IMR-90 (cell line): ENCODE data around the gene RAD18. TPM values are rescaled to one million over a fixed set of nuclear protein-coding genes. Genes with fewer than 3 reads are reported as not detected.
A peak's percentile ranks its signal among the peaks of the same experiment; 100 is the strongest.

ENCODE experiments used
- ATAC-seq: fragments of 200-7000 bp; cut with Tn5 transposase; 2 replicates; pipeline ENCODE4 v1.9.1; 2020; ENCODE audit warnings: low read depth, mild to moderate bottlenecking, moderate library complexity
- BruUV-seq: library from RNA; stranded (reverse); fragments of 400-500 nt; replicated peaks from 2 replicates; lab custom pipeline; 2021; lab: Mats Ljungman, UMichigan
- CTCF ChIA-PET: fragments of 300-600 bp; formaldehyde crosslinking; extraction: SDS; loops from one replicate; lab custom pipeline; 2021; ENCODE audit warnings: antibody characterized with exemption; lab: Yijun Ruan, JAX
- POLR2A ChIA-PET: fragments of 300-600 bp; sonication (Branson Sonifier 250); formaldehyde crosslinking; loops from one replicate; lab custom pipeline; 2022; ENCODE audit warnings: antibody characterized with exemption; ENCODE audit not compliant: unreplicated experiment; lab: Charles Lee
- DNase-seq: peaks from one replicate; pipeline ENCODE4 v3.0.0; 2013
- H2AFZ ChIP-seq: replicated peaks from 2 replicates; pipeline ENCODE3; 2013; ENCODE audit warnings: low read length, mild to moderate bottlenecking; ENCODE audit not compliant: poor library complexity
- H2AK5ac ChIP-seq: 2 replicates; pipeline ENCODE4 v1.6.1; 2013; ENCODE audit warnings: low read depth, low read length, inconsistent platforms
- H2AK9ac ChIP-seq: replicated peaks from 2 replicates; pipeline ENCODE3; 2013; ENCODE audit warnings: mild to moderate bottlenecking, low read depth, low read length, moderate library complexity; ENCODE audit not compliant: poor library complexity
- H2BK120ac ChIP-seq: 2 replicates; pipeline ENCODE4 v1.6.1; 2013; ENCODE audit warnings: low read depth, low read length, inconsistent platforms
- H2BK15ac ChIP-seq: 3 replicates; pipeline ENCODE4 v1.6.1; 2013; ENCODE audit warnings: low read depth, low read length, inconsistent platforms
- H2BK20ac ChIP-seq: 2 replicates; pipeline ENCODE4 v1.6.1; 2013; ENCODE audit warnings: low read depth, mild to moderate bottlenecking, inconsistent platforms, low read length, moderate library complexity
- H2BK5ac ChIP-seq: 2 replicates; pipeline ENCODE4 v1.6.1; 2013; ENCODE audit warnings: mild to moderate bottlenecking, low read depth, low read length, inconsistent platforms; ENCODE audit not compliant: poor library complexity, severe bottlenecking
- H3K14ac ChIP-seq: replicated peaks from 2 replicates; pipeline ENCODE4 v1.6.1; 2013; ENCODE audit warnings: low read depth, low read length, inconsistent platforms
- H3K18ac ChIP-seq: 2 replicates; pipeline ENCODE4 v1.6.1; 2013; ENCODE audit warnings: low read depth, low read length, control low read depth
- H3K23ac ChIP-seq: 2 replicates; pipeline ENCODE4 v1.6.1; 2013; ENCODE audit warnings: low read depth, low read length, inconsistent platforms
- H3K27ac ChIP-seq: 2 replicates; pipeline ENCODE4 v1.5.1; 2013; ENCODE audit warnings: mild to moderate bottlenecking, control low read depth, low read length; ENCODE audit not compliant: insufficient read depth
- H3K27me3 ChIP-seq: 2 replicates; pipeline ENCODE4 v1.6.1; 2013; ENCODE audit warnings: low read length; ENCODE audit not compliant: control insufficient read depth, insufficient read depth
- H3K36me3 ChIP-seq: 2 replicates; pipeline ENCODE4 v1.6.1; 2013; ENCODE audit warnings: low read length, mixed read lengths; ENCODE audit not compliant: control insufficient read depth, insufficient read depth
- H3K4ac ChIP-seq: 2 replicates; pipeline ENCODE4 v1.6.1; 2013; ENCODE audit warnings: low read depth, low read length, inconsistent platforms
- H3K4me1 ChIP-seq: 2 replicates; pipeline ENCODE4 v1.6.1; 2013; ENCODE audit warnings: low read length, mixed read lengths; ENCODE audit not compliant: control insufficient read depth, insufficient read depth
- H3K4me2 ChIP-seq: 2 replicates; pipeline ENCODE4 v1.6.1; 2013; ENCODE audit warnings: low read depth, mild to moderate bottlenecking, control low read depth, low read length, moderate library complexity
- H3K4me3 ChIP-seq: 2 replicates; pipeline ENCODE4 v1.5.1; 2013; ENCODE audit warnings: low read depth, mild to moderate bottlenecking, control low read depth, low read length, moderate library complexity; ENCODE audit not compliant: insufficient read depth
- H3K56ac ChIP-seq: 2 replicates; pipeline ENCODE4 v1.6.1; 2013; ENCODE audit warnings: low read length, inconsistent platforms; ENCODE audit not compliant: insufficient read depth; ENCODE audit errors: extremely low read depth
- H3K79me1 ChIP-seq, 2 experiments: 2 replicates each; pipeline ENCODE4 v1.6.1; 2013; ENCODE audit warnings: low read length in 2 of 2, inconsistent platforms in 1 of 2, low read depth in 1 of 2
- H3K9ac ChIP-seq: 2 replicates; pipeline ENCODE4 v1.6.1; 2013; ENCODE audit warnings: low read depth, low read length, control low read depth
- H3K9me1 ChIP-seq: 2 replicates; pipeline ENCODE4 v1.6.1; 2013; ENCODE audit warnings: low read length, inconsistent platforms; ENCODE audit not compliant: insufficient read depth
- H3K9me3 ChIP-seq: 2 replicates; pipeline ENCODE4 v1.6.1; 2013; ENCODE audit warnings: low read length; ENCODE audit not compliant: control insufficient read depth, insufficient read depth
- H4K20me1 ChIP-seq: 2 replicates; pipeline ENCODE4 v1.6.1; 2013; ENCODE audit warnings: low read length, inconsistent platforms; ENCODE audit not compliant: insufficient read depth
- H4K5ac ChIP-seq: 2 replicates; pipeline ENCODE4 v1.6.1; 2013; ENCODE audit warnings: mild to moderate bottlenecking, low read depth, low read length, control low read depth
- H4K8ac ChIP-seq, 2 experiments: 2 replicates each; pipeline ENCODE4 v1.6.1; 2013; ENCODE audit warnings: low read depth in 2 of 2, low read length in 2 of 2, control low read depth in 1 of 2, inconsistent platforms in 1 of 2
- H4K91ac ChIP-seq: 2 replicates; pipeline ENCODE4 v1.6.1; 2013; ENCODE audit warnings: low read depth, low read length, inconsistent platforms; ENCODE audit not compliant: insufficient read depth
- CEBPB ChIP-seq: IDR thresholded peaks from 2 replicates; pipeline ENCODE4 v1.6.1; 2012; ENCODE audit warnings: low read depth, low read length, improper control_type of control experiment
- MAFK ChIP-seq: IDR thresholded peaks from 2 replicates; pipeline ENCODE4 v1.6.1; 2012; ENCODE audit warnings: low read depth, low read length, improper control_type of control experiment
- MAZ ChIP-seq: IDR thresholded peaks from 2 replicates; pipeline ENCODE4 v1.6.1; 2012; ENCODE audit warnings: low read depth, mild to moderate bottlenecking, low read length, improper control_type of control experiment, moderate library complexity, borderline replicate concordance
- MXI1 ChIP-seq: IDR thresholded peaks from 2 replicates; pipeline ENCODE4 v1.6.1; 2012; ENCODE audit warnings: low read depth, mild to moderate bottlenecking, low read length, moderate library complexity, borderline replicate concordance
- NFE2L2 ChIP-seq: fragments of 150-350 bp; IDR thresholded peaks from 2 replicates; pipeline ENCODE4 v1.6.1; 2016; ENCODE audit warnings: low read depth, mild to moderate bottlenecking, low read length
- POLR2A ChIP-seq: IDR thresholded peaks from 2 replicates; pipeline ENCODE4 v1.6.1; 2012; ENCODE audit warnings: mild to moderate bottlenecking, low read depth, low read length
- RAD21 ChIP-seq: IDR thresholded peaks from 2 replicates; pipeline ENCODE4 v1.6.1; 2012; ENCODE audit warnings: low read length, improper control_type of control experiment
- RCOR1 ChIP-seq: IDR thresholded peaks from 2 replicates; pipeline ENCODE4 v1.6.1; 2012; ENCODE audit warnings: mild to moderate bottlenecking, low read length, improper control_type of control experiment; ENCODE audit not compliant: insufficient replicate concordance
- RFX5 ChIP-seq: IDR thresholded peaks from 2 replicates; pipeline ENCODE4 v1.8.0; 2012; ENCODE audit warnings: low read depth, mild to moderate bottlenecking, low read length, moderate library complexity
- SMC3 ChIP-seq: fragments of 150-350 bp; IDR thresholded peaks from 2 replicates; pipeline ENCODE4 v1.6.1; 2016; ENCODE audit warnings: low read depth, mild to moderate bottlenecking, antibody characterized with exemption, low read length, moderate library complexity
- WGBS, 2 experiments: methylation state at CpG; one replicate each; pipeline versions ENCODE4 v1.1.5 to v1.1.7; 2013; ENCODE audit warnings: missing lambda C conversion rate in 2 of 2; ENCODE audit not compliant: insufficient read length in 1 of 2; ENCODE audit errors: extremely low coverage in 2 of 2; 5-methylcytosine and 5-hydroxymethylcytosine counted together
- dilution Hi-C: fragments of 300-500 bp; cut with HindIII; formaldehyde crosslinking; loops from one replicate; pipeline ENCODE4 v1.14.3; 2018; ENCODE audit warnings: low sequenced_read_pairs; ENCODE audit not compliant: unreplicated experiment
- in situ Hi-C: fragments of 300-500 bp; cut with MboI; formaldehyde crosslinking; loops from 3 replicates; pipeline ENCODE4 v1.14.3; 2019; ENCODE audit warnings: low sequenced_read_pairs, inconsistent platforms, mixed read lengths
- intact Hi-C: fragments of 100-400 bp; cut with micrococcal nuclease; formaldehyde crosslinking; loops from 2 replicates; pipeline ENCODE4 v1.10.0; 2022
- polyA plus RNA-seq, 3 experiments: library from polyadenylated mRNA; depleted of rRNA; stranded (reverse); fragments of >200 nt; gene quantifications; 2 replicates each; pipeline ENCODE4 v1.2.3, GENCODE V29; 2012; ENCODE audit warnings: low replicate concordance in 1 of 3
- total RNA-seq: library from RNA; depleted of rRNA; stranded (reverse); fragments of >200 nt; gene quantifications from 2 replicates; pipeline ENCODE4 v1.2.3, GENCODE V29; 2012
- TF ChIP-seq, protein P1 (sequence below): fragments of 150-350 bp; IDR thresholded peaks from 2 replicates; pipeline ENCODE4 v1.6.1; 2016; ENCODE audit warnings: low read depth, mild to moderate bottlenecking, low read length, moderate library complexity, borderline replicate concordance
- TF ChIP-seq, protein P2 (sequence below): fragments of 150-350 bp; IDR thresholded peaks from 2 replicates; pipeline ENCODE4 v1.6.1; 2017; ENCODE audit warnings: mild to moderate bottlenecking, antibody characterized with exemption, low read length, low read depth

The RAD18 gene
- total and polyA plus RNA-seq, 2 of the 4 experiments (the other 2 are of a cell fraction), result 8.2 to 17.2 TPM

- Histone ChIP-seq H3K4me1 (no peaks in the 10 kb centered on the region), H4K5ac (no peak overlapping the region), H4K8ac (no peak overlapping the region), H4K91ac (no peak overlapping the region), H3K9ac (no peak overlapping the region), H3K36me3 (no peaks in the 10 kb centered on the region), H2AK5ac (no peak overlapping the region), H3K27ac (no peak overlapping the region), H4K20me1 (no peaks in the 10 kb centered on the region), H2BK20ac (no peak overlapping the region), H3K56ac (no peak overlapping the region), H3K9me1 (no peaks in the 10 kb centered on the region), H2AK9ac (no peak overlapping the region), H3K27me3 (peaks cover 5% of the 10 kb centered on the region), H3K14ac (no peak overlapping the region), H2BK15ac (no peak overlapping the region), H2AFZ (no peak overlapping the region), H3K9me3 (peaks cover 4% of the 10 kb centered on the region; the same call in 1 of the 2 replicates), H3K18ac (no peak overlapping the region), H3K79me1 (no peaks in the 10 kb centered on the region), H3K4ac (no peak overlapping the region), H3K4me2 (no peak overlapping the region), H3K4me3 (no peak overlapping the region), H2BK5ac (no peak overlapping the region), H2BK120ac (no peak overlapping the region), H3K23ac (peak overlapping the region; percentile 16; the same call in 1 of the 2 replicates)
- dilution Hi-C loops (no loop called here), intact Hi-C loops (no loop called here), in situ Hi-C loops (no loop called here)
- no CpG with 5 or more reads among the region's 1 CpG for WGBS, 2 experiments
- ChIA-PET POLR2A (interaction anchor here (0.6 kb wide), 1 partner anchor 266 kb away, joined by 3 read pairs; the partner anchor contains the start of gene SRGAP3), CTCF (interaction anchor here (0.6 to 1.5 kb wide), 2 partner anchors 213 to 232 kb away, joined by 3 to 5 read pairs; partner anchors contain the start of gene OXTR)
- ATAC-seq (no peak), DNase-seq (no peak)
- BruUV-seq, result no TSS peak
- TF ChIP-seq RFX5 (no peak), MAZ (no peak), MAFK (no peak), RAD21 (no peak), SMC3 (no peak), POLR2A (no peak), CEBPB (no peak), RCOR1 (no peak), NFE2L2 (no peak), MXI1 (no peak)
- TF ChIP-seq, protein P1, sequence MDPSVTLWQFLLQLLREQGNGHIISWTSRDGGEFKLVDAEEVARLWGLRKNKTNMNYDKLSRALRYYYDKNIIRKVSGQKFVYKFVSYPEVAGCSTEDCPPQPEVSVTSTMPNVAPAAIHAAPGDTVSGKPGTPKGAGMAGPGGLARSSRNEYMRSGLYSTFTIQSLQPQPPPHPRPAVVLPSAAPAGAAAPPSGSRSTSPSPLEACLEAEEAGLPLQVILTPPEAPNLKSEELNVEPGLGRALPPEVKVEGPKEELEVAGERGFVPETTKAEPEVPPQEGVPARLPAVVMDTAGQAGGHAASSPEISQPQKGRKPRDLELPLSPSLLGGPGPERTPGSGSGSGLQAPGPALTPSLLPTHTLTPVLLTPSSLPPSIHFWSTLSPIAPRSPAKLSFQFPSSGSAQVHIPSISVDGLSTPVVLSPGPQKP, result no peak
- TF ChIP-seq, protein P2, sequence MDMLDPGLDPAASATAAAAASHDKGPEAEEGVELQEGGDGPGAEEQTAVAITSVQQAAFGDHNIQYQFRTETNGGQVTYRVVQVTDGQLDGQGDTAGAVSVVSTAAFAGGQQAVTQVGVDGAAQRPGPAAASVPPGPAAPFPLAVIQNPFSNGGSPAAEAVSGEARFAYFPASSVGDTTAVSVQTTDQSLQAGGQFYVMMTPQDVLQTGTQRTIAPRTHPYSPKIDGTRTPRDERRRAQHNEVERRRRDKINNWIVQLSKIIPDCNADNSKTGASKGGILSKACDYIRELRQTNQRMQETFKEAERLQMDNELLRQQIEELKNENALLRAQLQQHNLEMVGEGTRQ, result no peak
Measured at GRCh38 chr3:8983026-8983425, 19.8 kb upstream of the RAD18 start.
